Immature natural killer cell (primary cell): ENCODE results near the gene DLGAP3. TPM values are rescaled to one million over a fixed set of nuclear protein-coding genes. Genes with fewer than 3 reads are reported as not detected.

Experiments
- DNase-seq, 3 donors: peaks; one replicate each; pipeline ENCODE4 v3.0.0; 2022; ENCODE audit warnings: mixed read lengths in 1 of 3
- H3K27ac Mint-ChIP-seq, 6 donors: one replicate each; pipeline ENCODE4 v1.8.0; 2020; ENCODE audit warnings: mixed read lengths in 6 of 6, mild to moderate bottlenecking in 5 of 6, inconsistent platforms in 4 of 6, moderate library complexity in 3 of 6
- H3K27me3 Mint-ChIP-seq, 3 donors: one replicate each; pipeline ENCODE4 v1.8.0; 2020 to 2021; ENCODE audit warnings: low read depth in 3 of 3, mild to moderate bottlenecking in 3 of 3, mixed read lengths in 3 of 3, moderate library complexity in 3 of 3, inconsistent platforms in 1 of 3
- H3K36me3 Mint-ChIP-seq, 3 donors: one replicate each; pipeline ENCODE4 v1.8.0; 2020; ENCODE audit warnings: mixed read lengths in 3 of 3, inconsistent platforms in 2 of 3, mild to moderate bottlenecking in 2 of 3
- H3K4me1 Mint-ChIP-seq, 2 donors: one replicate each; pipeline ENCODE4 v1.8.0; 2020; ENCODE audit warnings: inconsistent platforms in 2 of 2, mild to moderate bottlenecking in 2 of 2, mixed read lengths in 2 of 2, moderate library complexity in 1 of 2
- H3K4me3 Mint-ChIP-seq, 5 donors: one replicate each; pipeline ENCODE4 v1.8.0; 2020; ENCODE audit warnings: mild to moderate bottlenecking in 5 of 5, mixed read lengths in 5 of 5, inconsistent platforms in 3 of 5, moderate library complexity in 3 of 5
- H3K9me3 Mint-ChIP-seq, 6 donors: one replicate each; pipeline ENCODE4 v1.8.0; 2020; ENCODE audit warnings: mild to moderate bottlenecking in 6 of 6, mixed read lengths in 6 of 6, inconsistent platforms in 4 of 6, moderate library complexity in 3 of 6
- polyA plus RNA-seq, 3 donors: library from polyadenylated mRNA; unstranded; fragments of 300-500 nt; fragmentation: Illumina TruSeq; gene quantifications; one replicate each; pipeline ENCODE4 v1.2.3, GENCODE V29; 2021

DLGAP3 gene
- polyA plus RNA-seq, 3 donors from 2014 or later: 0.10 TPM; not detected in 2

DNA sequence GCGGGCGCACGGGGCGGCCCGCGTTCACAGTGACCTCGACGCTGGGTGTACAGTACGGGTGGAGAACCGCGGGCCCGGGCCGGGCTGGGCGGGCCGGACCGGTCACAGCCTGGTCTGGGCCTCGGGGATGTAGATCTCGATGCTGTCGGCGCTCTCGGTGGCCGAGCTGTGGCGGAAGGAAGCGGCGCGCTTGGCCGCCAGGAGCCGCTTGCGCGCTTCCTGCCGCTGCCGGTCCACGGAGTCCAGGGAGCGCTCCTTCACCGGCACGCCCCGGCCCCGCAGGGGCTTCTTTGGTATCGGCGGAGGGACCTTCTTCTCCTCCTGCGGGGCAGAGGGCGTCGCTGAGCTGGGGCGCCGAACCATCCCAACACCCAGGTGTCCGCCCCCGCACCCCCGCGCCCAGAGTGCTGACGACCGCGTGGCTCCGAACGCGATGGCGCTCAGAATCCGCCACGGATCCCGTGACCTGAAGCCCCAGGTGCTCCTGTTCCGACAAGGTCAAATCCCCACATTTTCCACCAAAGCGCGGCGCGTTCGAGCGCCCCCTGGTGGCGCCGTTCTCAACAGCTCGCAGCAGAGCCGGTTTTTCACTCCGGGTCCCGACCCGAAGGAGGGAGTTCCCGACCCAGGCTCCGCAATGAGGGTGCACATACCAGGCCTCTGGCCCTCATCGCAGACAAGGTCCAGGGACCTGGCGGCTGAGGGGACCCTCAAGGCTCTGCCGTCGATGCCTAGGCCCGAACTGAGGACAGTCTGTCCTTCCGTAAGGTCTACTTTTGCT, 63.3 kb downstream of the DLGAP3 start:
- peak overlapping the region; percentile 55 to 90 (median 82) for H3K27ac Mint-ChIP-seq
- no peaks in the 10 kb centered on the region for H3K36me3 Mint-ChIP-seq
- peaks cover 27 to 34% of the 10 kb centered on the region in 2 donors for H3K4me1 Mint-ChIP-seq
- peak overlapping the region; percentile 84 to 88 (median 86) for H3K4me3 Mint-ChIP-seq
- H3K9me3 Mint-ChIP-seq: no peaks in the 10 kb centered on the region
- peak; percentile 85 to 89 (median 87) for DNase-seq
- peaks cover under 1 to 13% (median 2%) of the 10 kb centered on the region in 3 donors for H3K27me3 Mint-ChIP-seq

- Mint-ChIP-seq H3K4me1 (peaks cover 27 to 34% of the 10 kb centered on the region in 2 donors), H3K36me3 (no peaks in the 10 kb centered on the region), H3K9me3 (no peaks in the 10 kb centered on the region), H3K27me3 (peaks cover 0 to 13% (median 2%) of the 10 kb centered on the region in 3 donors), H3K27ac (peak overlapping the region in 1 of 6 donors; percentile 74), H3K4me3 (peak overlapping the region; percentile 27 to 71 (median 56))
- no peak for DNase-seq
Observed at GRCh38 chr1:34865573-34865972, 63.9 kb downstream of the DLGAP3 start.

DNA sequence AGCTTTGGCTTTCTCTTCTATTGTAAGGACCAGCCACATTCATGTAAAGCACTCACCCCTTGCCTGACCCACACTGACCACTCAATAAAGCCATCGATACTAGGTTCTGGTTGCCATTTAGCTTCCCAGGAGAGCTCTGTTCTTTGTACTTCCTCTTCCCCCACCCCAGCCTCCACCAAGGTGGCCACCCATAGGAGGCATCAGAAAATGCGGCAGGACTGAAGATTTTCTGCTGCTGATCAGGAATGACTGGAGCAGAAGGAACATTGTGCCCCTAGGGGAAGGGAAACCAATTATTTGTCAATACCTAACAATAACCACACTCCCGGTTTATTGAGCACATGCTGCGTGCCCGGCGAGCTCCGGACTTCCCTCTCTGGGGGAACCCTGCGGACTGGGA, 64.7 kb downstream of the DLGAP3 start:
- Mint-ChIP-seq H3K27ac (peak overlapping the region; percentile 32 to 94 (median 70)), H3K4me1 (peaks cover 35 to 41% of the 10 kb centered on the region in 2 donors), H3K9me3 (no peaks in the 10 kb centered on the region), H3K27me3 (peaks cover 2 to 13% (median 4%) of the 10 kb centered on the region in 3 donors), H3K4me3 (peak overlapping the region; percentile 58 to 79 (median 74)), H3K36me3 (no peaks in the 10 kb centered on the region)
- no peak for DNase-seq

- Mint-ChIP-seq H3K27me3 (peaks cover 2 to 15% (median 6%) of the 10 kb centered on the region in 3 donors), H3K27ac (peak overlapping the region; percentile 32 to 94 (median 56)), H3K4me3 (peak overlapping the region; percentile 12 to 68 (median 22)), H3K9me3 (no peaks in the 10 kb centered on the region), H3K4me1 (peaks cover 46 to 51% of the 10 kb centered on the region in 2 donors), H3K36me3 (no peaks in the 10 kb centered on the region)
- DNase-seq: no peak
Observed at GRCh38 chr1:34863501-34863900, 65.9 kb downstream of the DLGAP3 start.

- peak; percentile 88 to 90 (median 89) for DNase-seq
- Mint-ChIP-seq H3K27me3 (peaks cover 2 to 7% (median 4%) of the 10 kb centered on the region in 3 donors), H3K9me3 (no peaks in the 10 kb centered on the region), H3K36me3 (peaks cover 0 to 8% (median 0%) of the 10 kb centered on the region in 3 donors), H3K4me3 (peak within 1 kb of the TSS; percentile 92 to 97 (median 95)), H3K27ac (peak within 1 kb of the TSS; percentile 90 to 95 (median 91)), H3K4me1 (peaks cover 64 to 72% of the 10 kb centered on the region in 2 donors)
Observed at GRCh38 chr1:34859446-34860200, 69.8 kb downstream of the DLGAP3 start, which contains the start of gene SMIM12. TSS of gene SMIM12 (minus strand) at chr1:34859749. CDS start at chr1:34855977, 3,772 bp downstream.

DNA sequence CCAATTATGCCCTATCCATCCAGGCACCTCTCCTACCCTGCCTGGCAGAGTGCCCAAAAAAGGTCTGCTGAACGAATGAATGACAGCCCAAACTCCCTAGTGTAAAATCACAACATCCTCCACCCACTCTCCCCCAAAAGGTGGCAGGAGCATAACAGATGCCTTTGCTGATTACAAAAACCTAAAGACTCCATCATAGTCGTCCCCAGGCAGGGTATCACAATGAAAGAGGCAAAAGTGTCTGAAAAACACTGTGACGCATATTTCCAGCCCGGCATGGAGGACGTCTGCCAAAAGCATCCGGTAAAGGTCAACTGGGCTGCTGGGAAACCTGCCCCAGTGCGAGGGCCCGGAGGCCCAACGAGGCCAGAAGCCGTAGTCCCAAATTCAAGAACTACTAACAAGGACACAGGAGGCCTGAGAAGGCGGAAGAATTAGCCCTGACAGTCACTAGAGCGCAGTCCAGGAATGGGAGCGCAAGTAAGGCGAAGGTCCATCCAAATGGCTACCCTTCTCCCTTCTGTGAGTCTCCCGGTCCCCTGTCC, 70.5 kb downstream of the DLGAP3 start:
- Mint-ChIP-seq H3K4me3 (peak overlapping the region; percentile 92 to 97 (median 95)), H3K36me3 (peaks cover 0 to 9% (median 0%) of the 10 kb centered on the region in 3 donors), H3K27ac (peak overlapping the region; percentile 90 to 95 (median 91)), H3K27me3 (peaks cover 2 to 7% (median 4%) of the 10 kb centered on the region in 3 donors), H3K4me1 (peaks cover 57 to 66% of the 10 kb centered on the region in 2 donors), H3K9me3 (no peaks in the 10 kb centered on the region)
- DNase-seq: peak; percentile 17 to 31 (median 30)

DNA sequence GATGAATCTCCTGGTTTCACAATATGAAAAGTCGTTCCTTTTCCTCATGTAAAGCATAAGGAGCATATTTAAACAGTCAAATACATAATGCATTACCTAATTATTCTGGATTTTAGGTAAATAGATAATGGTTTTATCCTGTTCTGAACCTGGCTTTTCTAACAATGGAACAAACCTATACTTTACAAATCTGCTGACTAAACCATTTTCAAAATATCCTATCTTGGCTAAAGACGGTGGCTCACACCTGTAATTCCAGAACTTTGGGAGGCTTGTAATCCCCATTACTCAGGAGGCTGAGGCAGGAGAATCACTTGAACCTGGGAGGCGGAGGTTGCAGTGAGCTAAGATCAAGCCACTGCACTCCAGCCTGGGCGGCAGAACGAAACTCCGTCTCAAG, 72.8 kb downstream of the DLGAP3 start:
- Mint-ChIP-seq H3K9me3 (no peaks in the 10 kb centered on the region), H3K27ac (peak overlapping the region in 2 of 6 donors; percentile 3 to 57), H3K4me1 (peaks cover 47 to 60% of the 10 kb centered on the region in 2 donors), H3K36me3 (peaks cover 0 to 12% (median 0%) of the 10 kb centered on the region in 3 donors), H3K27me3 (peaks cover 2 to 4% (median 4%) of the 10 kb centered on the region in 3 donors), H3K4me3 (no peak overlapping the region)
- DNase-seq: no peak

DNA sequence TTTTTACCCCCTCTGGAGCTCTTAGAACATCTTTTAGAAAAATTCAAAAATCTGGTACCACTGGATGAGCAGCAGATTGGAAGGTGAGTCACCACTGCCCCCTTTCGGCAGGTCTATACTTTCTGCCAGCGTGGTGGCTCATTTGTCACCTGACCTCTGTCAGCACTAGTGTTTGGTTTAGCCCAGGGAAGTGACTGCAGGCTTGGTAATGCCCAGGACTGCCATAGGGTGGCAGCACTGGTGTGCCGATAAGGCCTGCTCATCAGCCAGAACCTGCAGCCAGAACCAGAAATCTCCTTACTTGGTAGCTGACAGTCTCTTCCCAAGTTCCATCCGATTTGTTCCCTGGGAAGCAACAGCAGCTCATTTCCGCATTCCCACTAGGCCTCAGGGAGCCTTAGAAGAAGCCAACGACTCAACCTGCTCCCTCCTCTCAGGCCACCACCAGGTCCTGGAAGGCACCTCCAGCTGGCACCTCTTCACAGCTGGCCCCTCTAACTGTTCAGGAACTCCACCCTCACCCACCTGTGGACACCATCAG, 76.7 kb downstream of the DLGAP3 start:
- H3K9me3 Mint-ChIP-seq: no peaks in the 10 kb centered on the region
- H3K4me1 Mint-ChIP-seq: peaks cover 26 to 49% of the 10 kb centered on the region in 2 donors
- H3K27me3 Mint-ChIP-seq: no peaks in the 10 kb centered on the region
- DNase-seq: peak; percentile 84 to 87 (median 85)
- peak overlapping the region in 5 of 6 donors; percentile 19 to 71 (median 48) for H3K27ac Mint-ChIP-seq
- no peak overlapping the region for H3K4me3 Mint-ChIP-seq
- H3K36me3 Mint-ChIP-seq: peaks cover 3 to 15% (median 7%) of the 10 kb centered on the region in 3 donors

- no peak overlapping the region for H3K4me3 Mint-ChIP-seq
- no peak for DNase-seq
- peak overlapping the region in 2 of 6 donors; percentile 26 to 56 for H3K27ac Mint-ChIP-seq
- no peaks in the 10 kb centered on the region for H3K27me3 Mint-ChIP-seq
- peaks cover 16 to 37% of the 10 kb centered on the region in 2 donors for H3K4me1 Mint-ChIP-seq
- peaks cover 3 to 15% (median 7%) of the 10 kb centered on the region in 3 donors for H3K36me3 Mint-ChIP-seq
- no peaks in the 10 kb centered on the region for H3K9me3 Mint-ChIP-seq
Observed at GRCh38 chr1:34851431-34852105, 77.9 kb downstream of the DLGAP3 start.

DNA sequence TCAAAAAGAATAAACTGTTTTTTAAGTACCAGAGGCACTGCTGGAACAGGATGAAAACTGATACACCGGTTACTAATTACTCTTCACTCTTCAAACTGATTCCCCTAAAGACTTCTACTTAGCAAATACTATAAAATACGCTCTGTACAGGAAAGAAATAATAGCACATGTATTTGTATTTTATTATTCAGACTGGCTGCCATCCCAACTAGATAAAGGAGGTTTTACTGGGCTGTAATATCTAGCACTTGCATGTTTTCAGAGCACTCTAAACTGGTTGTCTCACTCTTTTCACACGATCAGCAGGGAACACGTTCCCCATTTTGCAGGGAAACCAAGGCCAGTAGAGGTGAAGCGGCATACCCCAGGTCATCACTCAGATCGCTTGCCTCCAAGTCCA, 79.1 kb downstream of the DLGAP3 start:
- H3K27ac Mint-ChIP-seq: no peak overlapping the region
- DNase-seq: no peak
- no peak overlapping the region for H3K4me3 Mint-ChIP-seq
- H3K9me3 Mint-ChIP-seq: no peaks in the 10 kb centered on the region
- H3K27me3 Mint-ChIP-seq: no peaks in the 10 kb centered on the region
- peaks cover 10 to 26% of the 10 kb centered on the region in 2 donors for H3K4me1 Mint-ChIP-seq
- H3K36me3 Mint-ChIP-seq: peaks cover 3 to 12% (median 7%) of the 10 kb centered on the region in 3 donors

- Mint-ChIP-seq H3K27ac (no peak overlapping the region), H3K4me3 (no peak overlapping the region), H3K36me3 (peaks cover 3 to 7% (median 3%) of the 10 kb centered on the region in 3 donors), H3K9me3 (no peaks in the 10 kb centered on the region), H3K27me3 (no peaks in the 10 kb centered on the region), H3K4me1 (peaks cover 25 to 40% of the 10 kb centered on the region in 2 donors)
- no peak for DNase-seq
Observed at GRCh38 chr1:34847094-34847493, 82.4 kb downstream of the DLGAP3 start.

DNA sequence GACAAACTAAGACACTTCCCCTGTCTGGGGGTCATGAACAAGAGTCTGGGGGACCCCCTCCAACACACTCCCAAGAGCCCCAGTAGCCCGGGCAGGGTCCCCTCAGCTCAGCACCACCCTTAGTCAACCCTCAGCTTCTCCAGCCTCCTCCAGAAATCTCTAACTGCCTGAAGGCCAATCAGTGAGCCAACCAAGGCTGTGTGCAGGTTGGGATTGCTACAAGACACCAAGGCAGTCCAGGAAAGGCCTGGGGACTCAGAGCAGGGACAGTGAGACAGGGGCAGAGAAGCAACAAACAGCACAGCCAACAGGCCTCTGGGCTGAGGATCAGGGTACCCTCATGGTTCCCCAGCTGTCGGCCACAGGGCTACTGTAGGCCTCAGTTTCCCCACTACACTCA, 83.2 kb downstream of the DLGAP3 start:
- Mint-ChIP-seq H3K4me3 (no peak overlapping the region), H3K27ac (no peak overlapping the region), H3K36me3 (peaks cover 3 to 7% (median 3%) of the 10 kb centered on the region in 3 donors), H3K9me3 (no peaks in the 10 kb centered on the region), H3K27me3 (no peaks in the 10 kb centered on the region), H3K4me1 (peaks cover 30 to 40% of the 10 kb centered on the region in 2 donors)
- no peak for DNase-seq
